HG02852 (cell line): Measurements from ENCODE around the gene TBATA.

Experiments
- ATAC-seq: cut with Tn5 transposase; IDR thresholded peaks from one replicate; pipeline ENCODE4 v1.9.1; 2021; ENCODE audit warnings: mild to moderate bottlenecking, moderate library complexity; ENCODE audit not compliant: unreplicated experiment

Gene TBATA

DNA sequence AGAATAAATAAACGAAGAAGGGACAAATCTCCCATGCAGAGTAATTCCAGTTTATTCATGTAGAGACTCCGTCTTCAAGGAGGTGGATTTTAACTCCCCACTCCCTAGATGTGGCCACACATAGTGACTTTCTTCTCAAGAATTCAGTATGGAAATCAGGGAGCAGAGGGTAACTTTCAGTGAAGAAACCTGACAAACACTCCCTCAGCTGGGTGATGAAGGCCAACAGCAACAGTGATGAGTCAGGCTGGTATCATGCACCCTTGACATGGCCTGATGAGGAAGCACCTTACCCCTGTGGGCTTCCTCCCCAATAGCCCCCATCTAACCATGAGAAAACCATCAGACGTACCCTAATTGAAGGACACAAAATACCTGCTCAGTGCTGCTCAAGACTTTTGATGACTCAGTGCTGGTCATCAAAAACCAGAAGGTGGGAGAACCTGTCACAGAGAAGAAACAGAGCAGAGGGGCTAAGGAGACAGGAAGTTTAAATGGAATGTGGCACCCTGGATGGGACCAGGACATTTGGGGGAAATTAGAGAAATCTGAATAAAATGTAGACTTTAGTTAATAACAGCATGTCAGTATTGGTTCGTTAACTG lies 62.3 kb downstream of the TBATA start:
- ATAC-seq, result no peak
